Stomach (tissue), 4 donors: ENCODE data around the gene ETV6.

Experiments
- CTCF ChIP-seq, 7 experiments: fragments of 450-650 bp in 4 of 7; fragments of 200-600 bp in 3 of 7; sonication (generic) in 3 of 7; IDR thresholded peaks; one replicate each; pipeline ENCODE4 v1.5.1; 2016 to 2019; ENCODE audit warnings: antibody characterized with exemption in 7 of 7, control low read depth in 2 of 7, mild to moderate bottlenecking in 1 of 7
- POLR2AphosphoS5 ChIP-seq, 3 donors: sonication (generic); formaldehyde crosslinking; IDR thresholded peaks; one replicate each; pipeline ENCODE4 v1.6.1; 2016; ENCODE audit warnings: antibody characterized with exemption in 3 of 3

- TF ChIP-seq CTCF (IDR thresholded peaks at IDR 0.05) (no peak), POLR2AphosphoS5 (IDR thresholded peaks at IDR 0.05) (no peak)
Measured at GRCh38 chr12:11810206-11810545, 160.7 kb downstream of the ETV6 start.
